ENCODE measurements around the gene EGFLAM.

The EGFLAM gene

GRCh38 chr5:38258319-38259061 is at the start of gene EGFLAM:
EGFLAM (plus strand) TSS chr5:38258559; CDS start chr5:38258755, 196 bp downstream.
- DNase-seq (ENCODE audit: low spot score), result peak; percentile 39

- DNase-seq (ENCODE audit: low spot score), result peak; percentile 30
These were observed 49.5 kb upstream of the EGFLAM start for GRCh38 chr5:38208782-38209378.

- no peak for DNase-seq (ENCODE audit: low spot score)
These were observed 47.5 kb upstream of the EGFLAM start for GRCh38 chr5:38210676-38211353.

GRCh38 chr5:38211354-38211710 is 47.0 kb upstream of the EGFLAM start:
- no peak for DNase-seq (ENCODE audit: low spot score)

- no peak for DNase-seq (ENCODE audit: low spot score)
These were observed 46.1 kb upstream of the EGFLAM start for GRCh38 chr5:38212307-38212706.

GRCh38 chr5:38226091-38226490 is 32.3 kb upstream of the EGFLAM start:
- DNase-seq (ENCODE audit: low spot score), result no peak

- DNase-seq (ENCODE audit: low spot score), result no peak
These were observed 29.4 kb upstream of the EGFLAM start for GRCh38 chr5:38228914-38229313.

- no peak for DNase-seq (ENCODE audit: low spot score)
These were observed 23.6 kb upstream of the EGFLAM start for GRCh38 chr5:38234737-38235136.

- DNase-seq (ENCODE audit: low spot score), result no peak
These were observed 20.7 kb upstream of the EGFLAM start for GRCh38 chr5:38237681-38238080.

GRCh38 chr5:38240212-38240611 is 18.1 kb upstream of the EGFLAM start:
- no peak for DNase-seq (ENCODE audit: low spot score)

- DNase-seq (ENCODE audit: low spot score), result no peak
These were observed 16.7 kb upstream of the EGFLAM start for GRCh38 chr5:38241655-38242054.

- no peak for DNase-seq (ENCODE audit: low spot score)
These were observed 13.1 kb upstream of the EGFLAM start for GRCh38 chr5:38245307-38245706.

GRCh38 chr5:38249301-38249700 is 9.1 kb upstream of the EGFLAM start:
- no peak for DNase-seq (ENCODE audit: low spot score)

GRCh38 chr5:38249812-38250211 is 8.5 kb upstream of the EGFLAM start:
- DNase-seq (ENCODE audit: low spot score), result no peak

- no peak for DNase-seq (ENCODE audit: low spot score)
These were observed 7.5 kb upstream of the EGFLAM start for GRCh38 chr5:38250763-38251448.

GRCh38 chr5:38253759-38254158 is 4.6 kb upstream of the EGFLAM start:
- DNase-seq (ENCODE audit: low spot score), result no peak

- no peak for DNase-seq (ENCODE audit: low spot score)
These were observed 884 bp upstream of the EGFLAM start for GRCh38 chr5:38257308-38258041.

GRCh38 chr5:38258042-38258318 is 379 bp upstream of the EGFLAM start:
- DNase-seq (ENCODE audit: low spot score), result no peak

- DNase-seq (ENCODE audit: low spot score), result no peak
These were observed 876 bp downstream of the EGFLAM start for GRCh38 chr5:38259062-38259808.

GRCh38 chr5:38259809-38260160 is 1.4 kb downstream of the EGFLAM start:
- DNase-seq (ENCODE audit: low spot score), result no peak

- no peak for DNase-seq (ENCODE audit: low spot score)
These were observed 5.6 kb downstream of the EGFLAM start for GRCh38 chr5:38263983-38264382.

Data from AG08396 (cell line).